ENCODE results near the gene MCUB.

- TF ChIP-seq, protein P1, sequence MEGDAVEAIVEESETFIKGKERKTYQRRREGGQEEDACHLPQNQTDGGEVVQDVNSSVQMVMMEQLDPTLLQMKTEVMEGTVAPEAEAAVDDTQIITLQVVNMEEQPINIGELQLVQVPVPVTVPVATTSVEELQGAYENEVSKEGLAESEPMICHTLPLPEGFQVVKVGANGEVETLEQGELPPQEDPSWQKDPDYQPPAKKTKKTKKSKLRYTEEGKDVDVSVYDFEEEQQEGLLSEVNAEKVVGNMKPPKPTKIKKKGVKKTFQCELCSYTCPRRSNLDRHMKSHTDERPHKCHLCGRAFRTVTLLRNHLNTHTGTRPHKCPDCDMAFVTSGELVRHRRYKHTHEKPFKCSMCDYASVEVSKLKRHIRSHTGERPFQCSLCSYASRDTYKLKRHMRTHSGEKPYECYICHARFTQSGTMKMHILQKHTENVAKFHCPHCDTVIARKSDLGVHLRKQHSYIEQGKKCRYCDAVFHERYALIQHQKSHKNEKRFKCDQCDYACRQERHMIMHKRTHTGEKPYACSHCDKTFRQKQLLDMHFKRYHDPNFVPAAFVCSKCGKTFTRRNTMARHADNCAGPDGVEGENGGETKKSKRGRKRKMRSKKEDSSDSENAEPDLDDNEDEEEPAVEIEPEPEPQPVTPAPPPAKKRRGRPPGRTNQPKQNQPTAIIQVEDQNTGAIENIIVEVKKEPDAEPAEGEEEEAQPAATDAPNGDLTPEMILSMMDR (IDR thresholded peaks at IDR 0.05), result no peak
- no peak for TF ChIP-seq POLR2A (IDR thresholded peaks at IDR 0.05)
Observed at GRCh38 chr4:109607976-109608375, 47.9 kb downstream of the MCUB start.

All from thyroid gland (tissue), 4 donors.